SU-DHL-6 (cell line): ENCODE results near the gene PIH1D1.

Source experiments
- H2AFZ ChIP-seq: fragments of 200-600 bp; sonication (generic); 2 replicates; pipeline ENCODE4 v1.6.1; 2014; ENCODE audit warnings: low read depth, mild to moderate bottlenecking, moderate library complexity, mixed read lengths, antibody characterized with exemption, low read length; ENCODE audit not compliant: severe bottlenecking
- H3F3A ChIP-seq: fragments of 200-600 bp; shearing (Covaris generic); 2 replicates; pipeline ENCODE4 v1.6.0; 2016; ENCODE audit warnings: antibody characterized with exemption, mild to moderate bottlenecking; ENCODE audit not compliant: insufficient read depth
- H3K27ac ChIP-seq: fragments of 200-600 bp; sonication (generic); 2 replicates; pipeline ENCODE4 v1.5.1; 2016; ENCODE audit warnings: low read depth, mild to moderate bottlenecking, low read length, moderate library complexity, mixed read lengths
- H3K27me3 ChIP-seq: fragments of 200-600 bp; sonication (generic), shearing (Covaris generic); 2 replicates; pipeline ENCODE4 v1.6.0; 2014; ENCODE audit warnings: mild to moderate bottlenecking, low read length
- H3K36me3 ChIP-seq: fragments of 200-600 bp; sonication (generic); 2 replicates; pipeline ENCODE4 v1.6.1; 2014; ENCODE audit warnings: mild to moderate bottlenecking, low read length, mixed read lengths
- H3K4me2 ChIP-seq: fragments of 300-600, 200-600 bp; shearing (Covaris generic), sonication (generic); 2 replicates; pipeline ENCODE4 v1.6.0; 2014; ENCODE audit warnings: low read length, low read depth, mild to moderate bottlenecking; ENCODE audit not compliant: poor library complexity, severe bottlenecking
- H3K4me3 ChIP-seq: fragments of 200-600 bp; sonication (generic); 2 replicates; pipeline ENCODE4 v1.5.1; 2014; ENCODE audit warnings: antibody characterized with exemption, low read length, mild to moderate bottlenecking, mixed read lengths; ENCODE audit not compliant: insufficient read depth, poor library complexity, severe bottlenecking
- H3K79me2 ChIP-seq: fragments of 200-600 bp; sonication (generic); 2 replicates; pipeline ENCODE4 v1.6.1; 2014; ENCODE audit warnings: mild to moderate bottlenecking, low read length, moderate library complexity; ENCODE audit not compliant: insufficient read depth
- H3K9ac ChIP-seq: fragments of 200-600 bp; sonication (generic); 2 replicates; pipeline ENCODE4 v1.7.0; 2014; ENCODE audit warnings: mild to moderate bottlenecking, low read length
- H3K9me2 ChIP-seq: fragments of 200-600 bp; sonication (generic); replicated peaks from 2 replicates; pipeline ENCODE4 v1.6.1; 2014; ENCODE audit warnings: low read length; ENCODE audit not compliant: insufficient read depth
- H3K9me3 ChIP-seq: fragments of 200-600 bp; sonication (generic); 2 replicates; pipeline ENCODE4 v1.6.1; 2014; ENCODE audit warnings: low read length, mixed read lengths; ENCODE audit not compliant: insufficient read depth
- H4K20me1 ChIP-seq: fragments of 200-600 bp; sonication (generic); 2 replicates; pipeline ENCODE4 v1.6.1; 2014; ENCODE audit warnings: low read depth, mild to moderate bottlenecking, antibody characterized with exemption, low read length, moderate library complexity, mixed read lengths
- CTCF ChIP-seq: fragments of 200-600 bp; sonication (generic); IDR thresholded peaks from one replicate; pipeline ENCODE4 v1.5.1; 2017; ENCODE audit warnings: antibody characterized with exemption, mild to moderate bottlenecking, low read length, moderate library complexity; ENCODE audit not compliant: insufficient read depth, poor library complexity, severe bottlenecking
- EZH2phosphoT487 ChIP-seq: fragments of 200-600 bp; sonication (generic), shearing (Covaris generic); conservative IDR thresholded peaks from 2 replicates; pipeline ENCODE4 v1.6.1; 2018; ENCODE audit warnings: mild to moderate bottlenecking, antibody characterized with exemption, low read length, moderate library complexity, mixed read lengths

The PIH1D1 gene

GRCh38 chr19:49436381-49437017 lies 15.1 kb downstream of the PIH1D1 start:
- Histone ChIP-seq H3K4me3 (no peak overlapping the region), H3K79me2 (no peaks in the 10 kb centered on the region), H3K9ac (no peak overlapping the region), H2AFZ (no peak overlapping the region), H3K9me2 (no peaks in the 10 kb centered on the region), H3K27me3 (no peaks in the 10 kb centered on the region), H3F3A (no peaks in the 10 kb centered on the region), H3K9me3 (no peaks in the 10 kb centered on the region), H4K20me1 (no peaks in the 10 kb centered on the region), H3K27ac (no peak overlapping the region), H3K36me3 (no peaks in the 10 kb centered on the region), H3K4me2 (no peak overlapping the region)
- TF ChIP-seq EZH2phosphoT487 (no peak), CTCF (no peak)

GRCh38 chr19:49435670-49436069 lies 15.9 kb downstream of the PIH1D1 start:
- TF ChIP-seq EZH2phosphoT487: no peak
- TF ChIP-seq CTCF: no peak

GRCh38 chr19:49434907-49435583 lies 16.6 kb downstream of the PIH1D1 start:
- H3K27ac ChIP-seq: no peak overlapping the region
- no peak overlapping the region for H2AFZ ChIP-seq
- H3K9me2 ChIP-seq: no peaks in the 10 kb centered on the region
- TF ChIP-seq EZH2phosphoT487: no peak
- TF ChIP-seq CTCF: no peak
- no peak overlapping the region for H3K9ac ChIP-seq
- no peaks in the 10 kb centered on the region for H3K9me3 ChIP-seq
- H3K79me2 ChIP-seq: no peaks in the 10 kb centered on the region
- no peak overlapping the region for H3K4me3 ChIP-seq
- no peaks in the 10 kb centered on the region for H4K20me1 ChIP-seq
- no peaks in the 10 kb centered on the region for H3K27me3 ChIP-seq
- no peaks in the 10 kb centered on the region for H3F3A ChIP-seq
- H3K4me2 ChIP-seq: no peak overlapping the region
- H3K36me3 ChIP-seq: no peaks in the 10 kb centered on the region

More at GRCh38 chr19:49435670-49436069, 15.9 kb downstream of the PIH1D1 start:
- no peaks in the 10 kb centered on the region for H3F3A ChIP-seq
- H3K27me3 ChIP-seq: no peaks in the 10 kb centered on the region
- no peak overlapping the region for H3K4me2 ChIP-seq
- H3K9me2 ChIP-seq: no peaks in the 10 kb centered on the region
- H3K79me2 ChIP-seq: no peaks in the 10 kb centered on the region
- no peaks in the 10 kb centered on the region for H3K9me3 ChIP-seq
- no peaks in the 10 kb centered on the region for H3K36me3 ChIP-seq
- H3K9ac ChIP-seq: no peak overlapping the region
- H2AFZ ChIP-seq: no peak overlapping the region
- no peak overlapping the region for H3K27ac ChIP-seq
- H3K4me3 ChIP-seq: no peak overlapping the region
- no peaks in the 10 kb centered on the region for H4K20me1 ChIP-seq
